Measurements from ENCODE around the gene UTP15.
A peak's percentile ranks its signal among the peaks of the same experiment; 100 is the strongest.

Gene UTP15

DNA sequence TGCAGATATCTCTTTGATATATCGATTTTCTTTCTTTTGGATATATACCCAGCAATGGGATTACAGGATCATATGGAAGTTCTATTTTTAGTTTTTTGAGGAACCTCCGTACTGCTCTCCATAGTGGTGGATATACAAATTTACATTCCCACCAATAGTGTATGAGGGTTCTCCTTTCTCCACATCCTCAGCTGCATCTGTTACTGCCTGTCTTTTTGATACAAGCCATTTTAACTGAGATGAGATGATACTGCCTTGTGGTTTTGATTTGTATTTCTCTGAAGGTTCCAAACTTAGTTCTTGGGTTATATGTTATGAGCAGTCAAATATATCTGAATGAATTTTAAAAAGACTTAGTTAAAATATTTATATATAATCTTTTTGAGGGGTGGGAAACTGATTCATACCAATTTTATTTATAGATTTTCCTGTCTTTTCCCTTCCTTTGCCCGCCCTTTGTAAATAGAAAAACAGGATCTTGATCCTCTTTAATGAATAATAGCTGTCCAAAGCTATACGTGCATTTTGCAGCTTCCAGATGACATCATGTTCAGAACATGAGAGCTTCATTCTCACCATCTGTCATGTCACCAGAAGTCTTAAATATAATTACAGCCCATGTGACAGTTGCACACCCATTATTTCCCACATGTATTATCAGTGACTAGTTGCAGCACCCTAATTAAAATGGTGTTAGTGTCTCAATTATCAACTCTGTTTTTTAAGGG, 54.2 kb downstream of the UTP15 start:
- no peak overlapping the region for H3K4me3 ChIP-seq (ENCODE audit: low read depth, low read length)
- no peak for DNase-seq (ENCODE audit: low read depth)
- TF ChIP-seq, protein P1, sequence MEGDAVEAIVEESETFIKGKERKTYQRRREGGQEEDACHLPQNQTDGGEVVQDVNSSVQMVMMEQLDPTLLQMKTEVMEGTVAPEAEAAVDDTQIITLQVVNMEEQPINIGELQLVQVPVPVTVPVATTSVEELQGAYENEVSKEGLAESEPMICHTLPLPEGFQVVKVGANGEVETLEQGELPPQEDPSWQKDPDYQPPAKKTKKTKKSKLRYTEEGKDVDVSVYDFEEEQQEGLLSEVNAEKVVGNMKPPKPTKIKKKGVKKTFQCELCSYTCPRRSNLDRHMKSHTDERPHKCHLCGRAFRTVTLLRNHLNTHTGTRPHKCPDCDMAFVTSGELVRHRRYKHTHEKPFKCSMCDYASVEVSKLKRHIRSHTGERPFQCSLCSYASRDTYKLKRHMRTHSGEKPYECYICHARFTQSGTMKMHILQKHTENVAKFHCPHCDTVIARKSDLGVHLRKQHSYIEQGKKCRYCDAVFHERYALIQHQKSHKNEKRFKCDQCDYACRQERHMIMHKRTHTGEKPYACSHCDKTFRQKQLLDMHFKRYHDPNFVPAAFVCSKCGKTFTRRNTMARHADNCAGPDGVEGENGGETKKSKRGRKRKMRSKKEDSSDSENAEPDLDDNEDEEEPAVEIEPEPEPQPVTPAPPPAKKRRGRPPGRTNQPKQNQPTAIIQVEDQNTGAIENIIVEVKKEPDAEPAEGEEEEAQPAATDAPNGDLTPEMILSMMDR (IDR thresholded peaks at IDR 0.05; ENCODE audit: control insufficient read depth, extremely low read depth, insufficient read depth) = no peak

DNA sequence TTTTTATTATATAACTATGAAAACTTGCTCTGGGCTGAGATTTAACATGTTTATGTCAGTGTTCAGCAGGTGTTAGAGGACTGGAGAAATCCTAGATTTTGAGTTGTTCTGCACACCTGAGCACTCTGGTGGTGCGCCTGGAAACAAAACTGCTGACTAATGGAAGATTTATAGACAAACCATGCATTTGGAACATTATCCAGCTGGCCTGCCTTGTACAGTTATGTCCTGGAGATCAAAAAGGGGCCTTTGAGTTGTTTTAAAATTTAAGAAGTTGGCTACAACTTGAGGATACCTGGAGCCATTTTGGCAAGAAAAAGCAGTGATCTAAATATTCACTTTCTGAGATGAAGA, 54.8 kb downstream of the UTP15 start:
- DNase-seq (ENCODE audit: low read depth) = no peak
- no peak overlapping the region for H3K4me3 ChIP-seq (ENCODE audit: low read depth, low read length)
- TF ChIP-seq, protein P1 (IDR thresholded peaks at IDR 0.05; ENCODE audit: control insufficient read depth, extremely low read depth, insufficient read depth) = no peak

DNA sequence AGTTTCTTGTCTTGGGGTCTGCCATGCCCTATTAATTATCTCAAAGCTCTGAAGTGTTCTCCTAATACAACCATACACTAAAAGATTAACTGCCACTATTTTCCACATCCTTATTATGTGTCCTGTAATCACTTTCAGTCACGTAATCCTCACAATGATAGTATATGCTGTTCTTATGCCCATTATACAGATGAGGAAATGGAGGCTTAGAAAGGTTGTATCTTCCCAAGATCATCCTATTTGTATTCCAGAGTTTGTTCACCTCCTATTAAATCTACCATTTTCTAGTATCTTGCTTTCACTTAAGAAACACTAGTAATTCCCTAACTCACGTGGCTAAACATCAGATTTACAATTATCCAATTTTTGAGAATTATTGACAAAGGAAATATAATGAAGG, 57.5 kb downstream of the UTP15 start:
- no peak for DNase-seq (ENCODE audit: low read depth)
- no peak overlapping the region for H3K4me3 ChIP-seq (ENCODE audit: low read depth, low read length)
- TF ChIP-seq, protein P1 (IDR thresholded peaks at IDR 0.05; ENCODE audit: control insufficient read depth, extremely low read depth, insufficient read depth) = no peak

DNA sequence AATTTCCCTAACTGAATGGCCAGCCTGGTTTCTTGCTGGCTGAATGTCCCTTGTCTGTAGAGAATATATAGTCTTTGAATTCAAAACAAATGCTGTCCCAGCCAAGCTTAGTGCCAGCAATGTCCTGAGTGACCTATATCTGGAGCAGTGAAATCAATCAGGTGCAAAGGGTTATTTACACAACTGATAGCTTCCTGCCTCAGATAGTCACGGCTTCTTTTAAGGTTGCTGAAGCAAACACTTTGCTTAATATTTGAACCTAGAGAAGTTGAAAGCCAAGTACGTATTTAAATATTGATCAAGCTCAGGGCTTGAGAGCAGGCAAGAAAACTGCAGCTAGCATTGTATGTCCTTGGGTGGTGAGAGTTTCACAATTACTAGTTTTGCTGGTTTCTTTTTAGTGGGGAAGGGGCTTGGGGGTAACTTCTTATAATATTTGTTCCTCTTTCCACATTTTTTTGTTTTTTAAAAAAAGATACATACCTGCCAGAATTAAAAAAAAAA, 58.4 kb downstream of the UTP15 start:
- TF ChIP-seq, protein P1 (IDR thresholded peaks at IDR 0.05; ENCODE audit: control insufficient read depth, extremely low read depth, insufficient read depth) = no peak
- H3K4me3 ChIP-seq (ENCODE audit: low read depth, low read length) = no peak overlapping the region
- DNase-seq (ENCODE audit: low read depth) = peak; percentile 6

DNA sequence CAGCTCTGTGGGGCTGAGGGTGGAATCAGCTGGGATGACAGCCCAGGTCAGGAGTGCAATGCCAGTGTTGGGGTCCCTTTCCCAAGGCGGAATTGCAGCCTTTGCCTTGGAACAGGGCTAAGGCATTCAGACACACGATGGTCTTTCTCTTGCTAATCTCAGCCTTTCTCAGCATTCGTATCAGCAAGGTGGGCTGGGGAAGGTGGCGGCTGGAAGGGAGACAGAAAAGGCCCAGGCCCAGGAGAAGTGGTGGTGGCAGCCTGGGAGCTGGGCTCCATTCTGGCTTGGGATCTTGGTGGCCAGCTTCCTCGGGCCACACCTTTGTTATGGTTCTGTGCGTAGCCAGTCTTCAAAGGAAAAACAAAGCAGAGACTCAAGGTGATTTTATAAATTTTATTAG, 59.3 kb downstream of the UTP15 start:
- TF ChIP-seq, protein P1 (IDR thresholded peaks at IDR 0.05; ENCODE audit: control insufficient read depth, extremely low read depth, insufficient read depth) = no peak
- no peak for DNase-seq (ENCODE audit: low read depth)
- no peak overlapping the region for H3K4me3 ChIP-seq (ENCODE audit: low read depth, low read length)

DNA sequence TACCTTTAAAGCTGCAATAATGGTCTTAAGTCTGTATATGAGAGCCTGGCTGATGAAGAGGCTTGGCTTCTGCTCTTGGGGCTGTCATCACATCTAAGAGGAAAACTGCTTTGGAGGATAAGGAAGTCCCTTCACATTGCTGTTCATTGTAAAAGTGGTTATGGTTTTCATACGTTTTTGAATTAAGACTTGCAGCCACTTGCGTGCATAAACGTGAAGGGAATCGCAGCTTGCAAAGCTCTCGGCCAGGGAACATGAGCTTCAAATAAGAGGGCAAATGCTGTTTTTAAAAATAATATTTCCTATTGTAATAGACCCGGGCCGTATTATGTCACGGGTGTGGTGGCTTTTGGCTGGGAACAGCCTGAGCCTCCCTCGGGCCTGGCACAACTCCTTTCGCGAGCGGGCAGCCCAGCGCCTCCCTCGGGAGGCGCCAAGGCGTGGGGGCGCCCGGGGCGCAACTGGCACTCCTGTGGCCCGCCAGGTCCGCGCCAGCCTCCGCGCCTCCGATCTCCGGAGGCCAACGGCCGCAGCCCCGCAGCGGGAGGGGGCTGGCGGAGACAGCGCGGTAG, 59.9 kb downstream of the UTP15 start:
- H3K4me3 ChIP-seq (ENCODE audit: low read depth, low read length) = peak overlapping the region; percentile 51
- TF ChIP-seq, protein P1 (IDR thresholded peaks at IDR 0.05; ENCODE audit: control insufficient read depth, extremely low read depth, insufficient read depth) = no peak
- DNase-seq (ENCODE audit: low read depth) = no peak
